ENCODE measurements around the gene ING4.

Gene ING4

GRCh38 chr12:6632026-6632983, 30.6 kb downstream of the ING4 start:
- no peak for FAIRE-seq

- no peak for FAIRE-seq
Observed at GRCh38 chr12:6631549-6631961, 31.4 kb downstream of the ING4 start.

- no peak for FAIRE-seq
Observed at GRCh38 chr12:6630736-6631135, 32.2 kb downstream of the ING4 start.

- FAIRE-seq, result no peak
Observed at GRCh38 chr12:6627616-6628015, 35.3 kb downstream of the ING4 start.

GRCh38 chr12:6626654-6627283, 36.1 kb downstream of the ING4 start:
- FAIRE-seq, result no peak

GRCh38 chr12:6620885-6621274, 42.0 kb downstream of the ING4 start:
- no peak for FAIRE-seq

GRCh38 chr12:6620137-6620884, 42.6 kb downstream of the ING4 start:
- FAIRE-seq, result no peak

- FAIRE-seq, result no peak
Observed at GRCh38 chr12:6618483-6619225, 44.3 kb downstream of the ING4 start.

- no peak for FAIRE-seq
Observed at GRCh38 chr12:6615802-6616201, 47.1 kb downstream of the ING4 start.

GRCh38 chr12:6614513-6615172, 48.3 kb downstream of the ING4 start:
- FAIRE-seq, result no peak

GRCh38 chr12:6613776-6614512, 49.0 kb downstream of the ING4 start:
- no peak for FAIRE-seq

- FAIRE-seq, result no peak
Observed at GRCh38 chr12:6613015-6613775, 49.7 kb downstream of the ING4 start.

GRCh38 chr12:6612652-6613014, 50.3 kb downstream of the ING4 start:
- no peak for FAIRE-seq

- FAIRE-seq, result no peak
Observed at GRCh38 chr12:6612247-6612646, 50.7 kb downstream of the ING4 start.

- no peak for FAIRE-seq
Observed at GRCh38 chr12:6608592-6609281, 54.2 kb downstream of the ING4 start.

GRCh38 chr12:6607751-6608591, 54.9 kb downstream of the ING4 start:
- FAIRE-seq, result no peak

- FAIRE-seq, result no peak
Observed at GRCh38 chr12:6606331-6607131, 56.4 kb downstream of the ING4 start.
